CD4-positive, alpha-beta T cell (primary cell): ENCODE results near the gene STRBP. TPM values are rescaled to one million over a fixed set of nuclear protein-coding genes. Genes with fewer than 3 reads are reported as not detected.

Source experiments
- ATAC-seq: fragments of 200-7000 bp; cut with Tn5 transposase; one replicate; pipeline ENCODE4 v1.10.0; 2022; ENCODE audit warnings: mild to moderate bottlenecking; ENCODE audit not compliant: poor library complexity
- CTCF ChIA-PET: fragments of 350-600 bp; sonication (Branson Sonifier 250); formaldehyde crosslinking; loops from one replicate; lab custom pipeline; 2021; ENCODE audit warnings: antibody characterized with exemption, inconsistent platforms; lab: Charles Lee
- POLR2A ChIA-PET: fragments of 350-600 bp; sonication (Branson Sonifier 250); formaldehyde crosslinking; loops from one replicate; lab custom pipeline; 2021; ENCODE audit warnings: antibody characterized with exemption, inconsistent platforms; lab: Charles Lee
- DNase-seq, 14 experiments: peaks; one replicate each; pipeline ENCODE4 v3.0.0-alpha.2; 2013 to 2020; ENCODE audit warnings: mixed read lengths in 2 of 14
- H3K27ac ChIP-seq, 2 donors: one replicate each; pipeline versions ENCODE4 v1.5.1 to v1.7.0; 2013; ENCODE audit warnings: low read length in 2 of 2, low read depth in 1 of 2, mild to moderate bottlenecking in 1 of 2
- H3K27me3 ChIP-seq, 2 experiments: 1 replicate in 1 of 2; 2 replicates in 1 of 2; pipeline versions ENCODE4 v1.6.1 to v1.7.0; 2013; ENCODE audit warnings: low read length in 2 of 2, control low read depth in 1 of 2, mild to moderate bottlenecking in 1 of 2, moderate library complexity in 1 of 2; ENCODE audit not compliant: insufficient read depth in 2 of 2, control insufficient read depth in 1 of 2
- H3K36me3 ChIP-seq: one replicate; pipeline ENCODE4 v1.6.1; 2013; ENCODE audit warnings: low read length, control low read depth; ENCODE audit not compliant: insufficient read depth
- H3K4me1 ChIP-seq: one replicate; pipeline ENCODE4 v1.6.1; 2013; ENCODE audit warnings: low read length, control low read depth; ENCODE audit not compliant: insufficient read depth
- H3K4me3 ChIP-seq: one replicate; pipeline ENCODE4 v1.5.1; 2013; ENCODE audit warnings: mild to moderate bottlenecking, low read length, moderate library complexity
- H3K9me3 ChIP-seq, 2 experiments: 1 replicate in 1 of 2; 2 replicates in 1 of 2; pipeline versions ENCODE4 v1.6.1 to v1.7.0; 2013; ENCODE audit warnings: low read length in 2 of 2, mild to moderate bottlenecking in 2 of 2, control low read depth in 1 of 2, moderate library complexity in 1 of 2; ENCODE audit not compliant: control insufficient read depth in 1 of 2, insufficient read depth in 1 of 2
- H3K27ac Mint-ChIP-seq: one replicate; pipeline ENCODE4 v1.8.0; 2020; ENCODE audit warnings: mixed read lengths
- H3K27me3 Mint-ChIP-seq: one replicate; pipeline ENCODE4 v1.8.0; 2021; ENCODE audit warnings: mixed read lengths
- H3K36me3 Mint-ChIP-seq: one replicate; pipeline ENCODE4 v1.8.0; 2021; ENCODE audit warnings: low read depth, mixed read lengths
- H3K4me1 Mint-ChIP-seq: one replicate; pipeline ENCODE4 v1.8.0; 2021; ENCODE audit warnings: low read depth, mixed read lengths
- H3K4me3 Mint-ChIP-seq: one replicate; pipeline ENCODE4 v1.8.0; 2020; ENCODE audit warnings: mild to moderate bottlenecking, mixed read lengths
- H3K9me3 Mint-ChIP-seq: one replicate; pipeline ENCODE4 v1.8.0; 2020; ENCODE audit warnings: mixed read lengths
- intact Hi-C, 2 experiments: fragments of 100-400 bp; cut with DNase I in 1 of 2; cut with micrococcal nuclease in 1 of 2; formaldehyde crosslinking; loops; one replicate each; pipeline versions ENCODE4 v1.15.1 to v1.9.0; 2023 to 2025; cut with DNase I, micrococcal nuclease
- total RNA-seq, 174 experiments: library from RNA in 2 of 174; stranded (reverse) in 2 of 174; gene quantifications; one replicate each; pipeline ENCODE4 v1.2.3 and lab custom pipeline; 2021 to 2026
- TF ChIP-seq, protein P1 (sequence below): fragments of 200-600 bp; IDR thresholded peaks from one replicate; pipeline ENCODE4 v1.8.0; 2022; ENCODE audit warnings: antibody characterized with exemption, mild to moderate bottlenecking

The STRBP gene
- total RNA-seq, 2 experiments from 2014 or later, result 10.9 to 12.0 TPM

DNA sequence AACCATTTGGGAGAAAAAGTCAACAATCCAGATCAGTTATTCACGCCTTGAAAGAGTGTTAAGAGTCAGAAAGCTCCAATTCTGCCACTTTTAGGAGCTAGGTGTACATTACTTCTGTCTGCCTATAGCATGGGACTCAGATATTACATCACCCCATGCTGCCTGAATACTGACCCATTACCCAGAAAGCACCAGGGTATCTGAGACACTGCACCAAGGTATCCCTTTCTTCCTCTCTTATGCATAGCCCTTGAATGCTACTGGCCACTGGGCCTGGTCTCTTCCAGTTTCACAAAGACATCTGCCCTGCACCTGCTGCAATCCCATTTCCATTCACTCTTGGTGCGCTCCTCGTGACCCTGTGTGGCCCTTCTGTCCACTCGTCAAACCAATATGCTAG is 2.6 kb downstream of the STRBP start:
- H3K27ac ChIP-seq, result no peak overlapping the region
- no peak overlapping the region for H3K27ac Mint-ChIP-seq
- intact Hi-C loops, result loop anchor here (5.0 to 10.0 kb wide), 7 partner anchors 56 to 1174 kb away; partner anchors contain the start of genes DENND1A (in 1 of the 2), PDCL (in 1 of the 2), PSMB7 (in 1 of the 2) and TTLL11 (in 1 of the 2)
- H3K9me3 Mint-ChIP-seq, result no peaks in the 10 kb centered on the region
- no peaks in the 10 kb centered on the region for H3K27me3 Mint-ChIP-seq
- no peaks in the 10 kb centered on the region for H3K36me3 Mint-ChIP-seq
- no peaks in the 10 kb centered on the region for H3K27me3 ChIP-seq
- POLR2A ChIA-PET, result no interaction called here
- no peaks in the 10 kb centered on the region for H3K9me3 ChIP-seq
- H3K4me1 Mint-ChIP-seq, result peaks cover 59% of the 10 kb centered on the region
- H3K36me3 ChIP-seq, result no peaks in the 10 kb centered on the region
- TF ChIP-seq, protein P1, sequence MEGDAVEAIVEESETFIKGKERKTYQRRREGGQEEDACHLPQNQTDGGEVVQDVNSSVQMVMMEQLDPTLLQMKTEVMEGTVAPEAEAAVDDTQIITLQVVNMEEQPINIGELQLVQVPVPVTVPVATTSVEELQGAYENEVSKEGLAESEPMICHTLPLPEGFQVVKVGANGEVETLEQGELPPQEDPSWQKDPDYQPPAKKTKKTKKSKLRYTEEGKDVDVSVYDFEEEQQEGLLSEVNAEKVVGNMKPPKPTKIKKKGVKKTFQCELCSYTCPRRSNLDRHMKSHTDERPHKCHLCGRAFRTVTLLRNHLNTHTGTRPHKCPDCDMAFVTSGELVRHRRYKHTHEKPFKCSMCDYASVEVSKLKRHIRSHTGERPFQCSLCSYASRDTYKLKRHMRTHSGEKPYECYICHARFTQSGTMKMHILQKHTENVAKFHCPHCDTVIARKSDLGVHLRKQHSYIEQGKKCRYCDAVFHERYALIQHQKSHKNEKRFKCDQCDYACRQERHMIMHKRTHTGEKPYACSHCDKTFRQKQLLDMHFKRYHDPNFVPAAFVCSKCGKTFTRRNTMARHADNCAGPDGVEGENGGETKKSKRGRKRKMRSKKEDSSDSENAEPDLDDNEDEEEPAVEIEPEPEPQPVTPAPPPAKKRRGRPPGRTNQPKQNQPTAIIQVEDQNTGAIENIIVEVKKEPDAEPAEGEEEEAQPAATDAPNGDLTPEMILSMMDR, result no peak
- H3K4me1 ChIP-seq, result peaks cover 30% of the 10 kb centered on the region
- H3K4me3 Mint-ChIP-seq, result peak overlapping the region; percentile 60
- CTCF ChIA-PET, result no interaction called here
- ATAC-seq (no peak), DNase-seq (peak in 2 of 14 experiments; percentile 7 to 13)
- H3K4me3 ChIP-seq, result no peak overlapping the region

DNA sequence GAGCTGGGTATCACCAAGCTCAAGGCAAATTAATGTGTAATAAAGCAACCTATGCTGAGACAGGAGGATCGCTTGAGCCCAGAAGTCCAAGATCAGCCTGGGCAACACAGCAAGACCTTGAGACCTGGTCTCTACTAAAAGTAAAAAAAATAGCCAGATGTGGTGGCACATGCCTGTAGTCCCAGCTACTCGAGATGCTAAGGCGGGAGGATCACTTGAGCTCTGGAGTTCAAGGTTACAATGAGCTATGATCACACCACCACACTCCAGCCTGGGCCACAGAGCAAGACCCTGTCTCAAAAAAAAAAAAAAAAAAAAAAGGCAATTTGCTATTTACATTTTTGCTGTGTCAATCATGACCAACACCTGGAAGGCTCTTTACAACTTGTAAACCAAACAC is 5.2 kb downstream of the STRBP start:
- Mint-ChIP-seq H3K36me3 (no peaks in the 10 kb centered on the region), H3K4me3 (no peak overlapping the region), H3K9me3 (no peaks in the 10 kb centered on the region), H3K27me3 (no peaks in the 10 kb centered on the region), H3K4me1 (peaks cover 74% of the 10 kb centered on the region), H3K27ac (no peak overlapping the region)
- no peaks in the 10 kb centered on the region for H3K9me3 ChIP-seq
- no peak overlapping the region for H3K4me3 ChIP-seq
- TF ChIP-seq, protein P1, result no peak
- ATAC-seq (no peak), DNase-seq (no peak)
- H3K27me3 ChIP-seq, result no peaks in the 10 kb centered on the region
- H3K4me1 ChIP-seq, result peaks cover 19% of the 10 kb centered on the region
- ChIA-PET POLR2A (interaction anchor here (1.1 kb wide), 1 partner anchor 30 kb away, joined by 4 read pairs; no protein-coding TSS in a partner anchor), CTCF (interaction anchor here (1.6 kb wide), 1 partner anchor 38 kb away, joined by 8 read pairs; no protein-coding TSS in a partner anchor)
- no peaks in the 10 kb centered on the region for H3K36me3 ChIP-seq
- H3K27ac ChIP-seq, result no peak overlapping the region
- intact Hi-C loops, result loop anchor here in 1 of 2 experiments (10.0 kb wide), 1 partner anchor 348 kb away; the partner anchor contains the start of gene ZBTB6

DNA sequence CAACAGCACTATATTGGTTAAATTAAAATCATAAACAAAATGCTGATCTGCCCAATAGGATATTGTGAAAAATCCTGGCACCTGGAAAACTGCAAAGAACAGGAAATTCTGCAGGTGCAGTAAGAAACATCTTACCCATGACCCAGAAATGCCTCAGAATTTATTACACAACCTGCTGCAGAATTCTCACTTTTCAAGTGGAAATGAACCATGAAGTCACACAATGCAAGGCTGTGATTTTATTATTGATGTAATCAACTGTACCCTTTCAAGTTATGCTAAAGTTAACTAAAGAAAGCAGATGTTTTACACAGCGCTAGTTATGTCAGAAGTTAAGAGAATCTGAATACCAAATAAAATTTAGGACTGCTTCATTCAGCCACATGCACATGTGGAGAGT is 6.0 kb downstream of the STRBP start:
- ChIA-PET CTCF (interaction anchor here (0.5 to 1.6 kb wide), 3 partner anchors 37 to 684 kb away, joined by 3 to 8 read pairs (median 3); no protein-coding TSS in a partner anchor), POLR2A (interaction anchor here (1.1 kb wide), 1 partner anchor 11 kb away, joined by 3 read pairs; no protein-coding TSS in a partner anchor)
- Histone ChIP-seq H3K27ac (no peak overlapping the region), H3K27me3 (no peaks in the 10 kb centered on the region), H3K4me1 (peaks cover 13% of the 10 kb centered on the region), H3K4me3 (no peak overlapping the region), H3K36me3 (no peaks in the 10 kb centered on the region), H3K9me3 (no peaks in the 10 kb centered on the region)
- H3K4me1 Mint-ChIP-seq, result peaks cover 72% of the 10 kb centered on the region
- no peak for ATAC-seq
- H3K4me3 Mint-ChIP-seq, result no peak overlapping the region
- intact Hi-C loops, result loop anchor here in 1 of 2 experiments (10.0 kb wide), 1 partner anchor 348 kb away; the partner anchor contains the start of gene ZBTB6
- H3K27ac Mint-ChIP-seq, result no peak overlapping the region
- no peak for DNase-seq
- H3K9me3 Mint-ChIP-seq, result no peaks in the 10 kb centered on the region
- no peaks in the 10 kb centered on the region for H3K27me3 Mint-ChIP-seq
- TF ChIP-seq, protein P1, result no peak
- H3K36me3 Mint-ChIP-seq, result no peaks in the 10 kb centered on the region
